ENCODE data around the gene SPTBN4.
"Not testable (repeated sequence)": the region's sequence is repeated elsewhere in the genome, so short reads cannot be mapped to it uniquely, and the experiment has no call there.

Gene SPTBN4

GRCh38 chr19:40590464-40591265 is 123.9 kb downstream of the SPTBN4 start:
- FAIRE-seq (no peak), DNase-seq (ENCODE audit: insufficient read length) (no peak)

DNA sequence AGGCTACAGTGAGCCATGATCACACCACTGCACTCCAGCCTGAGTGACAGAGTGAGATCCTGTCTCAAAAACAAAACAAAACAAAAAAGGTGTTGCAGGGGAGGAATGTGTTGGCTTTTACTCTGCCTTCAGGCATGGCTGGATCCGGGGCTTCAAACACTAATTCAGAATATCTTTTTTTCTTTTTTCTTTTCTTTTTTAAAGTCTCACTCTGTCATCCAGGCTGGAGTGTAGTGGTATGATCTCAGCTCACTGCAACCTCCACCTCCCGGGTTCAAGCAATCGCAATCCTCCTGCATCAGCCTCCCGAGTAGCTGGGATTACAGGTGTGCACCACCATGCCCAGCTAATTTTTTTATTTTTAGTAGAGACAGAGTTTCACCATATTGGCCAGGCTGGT is 124.9 kb downstream of the SPTBN4 start:
- DNase-seq (ENCODE audit: insufficient read length); FAIRE-seq: not testable (repeated sequence)

More at GRCh38 chr19:40590464-40591265, 123.9 kb downstream of the SPTBN4 start:
- no peak for TF ChIP-seq POLR2A (IDR thresholded peaks at IDR 0.05; ENCODE audit: low read depth, low read length)
- TF ChIP-seq POLR2AphosphoS5 (IDR thresholded peaks at IDR 0.05; ENCODE audit: low read depth, low read length) = no peak
- no peak for TF ChIP-seq TAF1 (IDR thresholded peaks at IDR 0.05; ENCODE audit: borderline replicate concordance, low read depth, low read length)

- TF ChIP-seq TAF1 (IDR thresholded peaks at IDR 0.05; ENCODE audit: borderline replicate concordance, low read depth, low read length) = no peak
- TF ChIP-seq POLR2A (IDR thresholded peaks at IDR 0.05; ENCODE audit: low read depth, low read length) = no peak
- no peak for TF ChIP-seq POLR2AphosphoS5 (IDR thresholded peaks at IDR 0.05; ENCODE audit: low read depth, low read length)
- peak; percentile 24 for FAIRE-seq
- no peak for DNase-seq (ENCODE audit: insufficient read length)
These were observed 125.4 kb downstream of the SPTBN4 start for GRCh38 chr19:40592170-40592569.

- FAIRE-seq (no peak), DNase-seq (ENCODE audit: insufficient read length) (no peak)
- TF ChIP-seq POLR2A (IDR thresholded peaks at IDR 0.05; ENCODE audit: low read depth, low read length) = no peak
These were observed 127.5 kb downstream of the SPTBN4 start for GRCh38 chr19:40594255-40594654.

DNA sequence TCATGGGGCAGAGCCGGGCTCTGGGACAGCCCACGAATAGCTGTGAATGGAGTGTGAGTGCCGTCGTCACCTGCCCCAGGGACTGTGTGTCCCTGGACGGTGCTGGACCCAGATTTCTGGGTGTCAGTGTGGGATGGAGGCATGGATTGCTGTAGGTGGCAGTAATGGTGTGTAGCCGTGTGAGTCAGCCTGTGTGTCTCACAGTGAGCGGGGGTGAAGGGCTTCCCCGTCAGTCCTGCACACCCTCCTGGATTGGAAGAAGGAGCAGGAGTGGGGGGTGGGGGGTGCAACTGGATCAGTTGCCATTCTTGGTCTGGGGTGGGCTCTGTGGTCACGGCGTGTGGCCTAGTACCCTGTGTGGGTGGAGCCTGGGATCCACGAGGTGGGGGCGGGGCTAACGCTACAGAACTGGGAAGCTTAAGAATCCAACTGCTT is 127.9 kb downstream of the SPTBN4 start:
- TF ChIP-seq TAF1 (IDR thresholded peaks at IDR 0.05; ENCODE audit: borderline replicate concordance, low read depth, low read length) (no peak), POLR2A (IDR thresholded peaks at IDR 0.05; ENCODE audit: low read depth, low read length) (no peak), POLR2AphosphoS5 (IDR thresholded peaks at IDR 0.05; ENCODE audit: low read depth, low read length) (no peak)

GRCh38 chr19:40596608-40597328 is 130.0 kb downstream of the SPTBN4 start:
- FAIRE-seq (no peak), DNase-seq (ENCODE audit: insufficient read length) (no peak)
- TF ChIP-seq POLR2A (IDR thresholded peaks at IDR 0.05; ENCODE audit: low read depth, low read length) = no peak
- TF ChIP-seq TAF1 (IDR thresholded peaks at IDR 0.05; ENCODE audit: borderline replicate concordance, low read depth, low read length) = no peak
- no peak for TF ChIP-seq POLR2AphosphoS5 (IDR thresholded peaks at IDR 0.05; ENCODE audit: low read depth, low read length)

More for the DNA sequence above, 127.9 kb downstream of the SPTBN4 start:
- no peak for FAIRE-seq
- DNase-seq (ENCODE audit: insufficient read length) = no peak

GRCh38 chr19:40597329-40597838 is 130.6 kb downstream of the SPTBN4 start:
- TF ChIP-seq POLR2A (IDR thresholded peaks at IDR 0.05; ENCODE audit: low read depth, low read length) = no peak
- no peak for TF ChIP-seq POLR2AphosphoS5 (IDR thresholded peaks at IDR 0.05; ENCODE audit: low read depth, low read length)
- TF ChIP-seq TAF1 (IDR thresholded peaks at IDR 0.05; ENCODE audit: borderline replicate concordance, low read depth, low read length) = no peak
- FAIRE-seq (no peak), DNase-seq (ENCODE audit: insufficient read length) (no peak)

- FAIRE-seq (peak; percentile 93), DNase-seq (ENCODE audit: insufficient read length) (peak; percentile 83)
- no peak for TF ChIP-seq POLR2AphosphoS5 (IDR thresholded peaks at IDR 0.05; ENCODE audit: low read depth, low read length)
- TF ChIP-seq TAF1 (IDR thresholded peaks at IDR 0.05; ENCODE audit: borderline replicate concordance, low read depth, low read length) = no peak
- TF ChIP-seq POLR2A (IDR thresholded peaks at IDR 0.05; ENCODE audit: low read depth, low read length) = no peak
These were observed 131.5 kb downstream of the SPTBN4 start for GRCh38 chr19:40598121-40598917.

DNA sequence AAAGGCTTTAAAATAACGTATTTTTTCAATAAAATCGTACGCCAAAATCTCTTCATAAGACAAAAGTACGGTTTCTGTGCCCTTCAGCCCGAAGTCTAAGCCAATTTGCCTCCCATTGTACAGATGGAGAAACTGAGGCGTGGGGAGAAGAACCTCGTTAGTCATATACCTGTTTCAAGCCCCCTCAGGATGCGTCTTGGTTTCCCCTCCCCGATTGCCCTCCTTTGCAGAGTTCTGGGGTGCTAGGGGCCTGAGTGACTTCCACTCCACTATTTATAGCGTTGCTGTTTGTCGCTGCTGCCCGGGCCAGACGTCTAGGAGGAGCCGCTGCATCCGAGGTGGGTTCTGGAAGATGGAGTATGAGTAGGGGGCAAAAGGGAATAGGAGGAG is 132.1 kb downstream of the SPTBN4 start:
- FAIRE-seq (no peak), DNase-seq (ENCODE audit: insufficient read length) (no peak)
- TF ChIP-seq POLR2A (IDR thresholded peaks at IDR 0.05; ENCODE audit: low read depth, low read length) (no peak), POLR2AphosphoS5 (IDR thresholded peaks at IDR 0.05; ENCODE audit: low read depth, low read length) (no peak), TAF1 (IDR thresholded peaks at IDR 0.05; ENCODE audit: borderline replicate concordance, low read depth, low read length) (no peak)

- TF ChIP-seq POLR2A (IDR thresholded peaks at IDR 0.05; ENCODE audit: low read depth, low read length) = no peak
- TF ChIP-seq POLR2AphosphoS5 (IDR thresholded peaks at IDR 0.05; ENCODE audit: low read depth, low read length) = no peak
- no peak for TF ChIP-seq TAF1 (IDR thresholded peaks at IDR 0.05; ENCODE audit: borderline replicate concordance, low read depth, low read length)
- DNase-seq (ENCODE audit: insufficient read length) (no peak), FAIRE-seq (peak; percentile 5)
These were observed 132.6 kb downstream of the SPTBN4 start for GRCh38 chr19:40599331-40599901.
